HS-27A (cell line): ENCODE results near the gene RNF113B.

Source experiments
- DNase-seq: peaks from one replicate; pipeline ENCODE4 v3.0.0-alpha.2; 2012; ENCODE audit warnings: low read depth, missing footprints

RNF113B gene

DNA sequence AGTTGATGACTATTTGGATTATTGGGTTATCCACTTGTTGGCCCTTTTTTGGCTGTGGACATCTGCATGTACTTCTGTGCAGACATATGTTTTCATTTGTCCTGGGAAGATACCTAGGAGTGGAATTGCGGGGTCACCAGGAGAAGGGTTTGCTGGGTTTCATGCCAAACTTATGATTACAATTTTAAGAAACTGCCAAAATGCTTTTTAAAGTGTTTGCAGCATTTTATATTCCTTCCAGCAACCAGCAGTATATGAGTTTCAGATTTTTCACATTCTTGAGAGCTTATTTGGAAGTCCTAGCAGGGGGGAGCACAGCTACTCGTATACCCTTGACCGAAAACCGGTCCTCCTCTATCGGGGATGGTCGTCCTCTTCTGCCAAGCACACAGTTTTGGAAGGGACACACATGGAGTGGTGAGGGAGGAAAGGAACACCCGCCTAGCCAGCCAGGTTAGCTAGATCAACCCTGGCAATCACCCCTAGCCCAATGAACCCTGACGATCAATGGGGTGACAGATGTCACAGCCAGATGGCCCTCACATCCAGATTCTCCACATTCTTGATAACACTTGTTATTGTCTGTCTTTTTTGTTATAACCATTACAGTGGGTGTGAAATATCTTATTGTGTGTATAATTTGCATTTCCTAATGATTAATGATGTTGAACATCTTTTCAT lies 26.7 kb upstream of the RNF113B start:
- no peak for DNase-seq

- DNase-seq, result no peak
These were observed 24.9 kb upstream of the RNF113B start for GRCh38 chr13:98201984-98202383.

- DNase-seq, result no peak
These were observed 24.1 kb upstream of the RNF113B start for GRCh38 chr13:98201189-98201588.

DNA sequence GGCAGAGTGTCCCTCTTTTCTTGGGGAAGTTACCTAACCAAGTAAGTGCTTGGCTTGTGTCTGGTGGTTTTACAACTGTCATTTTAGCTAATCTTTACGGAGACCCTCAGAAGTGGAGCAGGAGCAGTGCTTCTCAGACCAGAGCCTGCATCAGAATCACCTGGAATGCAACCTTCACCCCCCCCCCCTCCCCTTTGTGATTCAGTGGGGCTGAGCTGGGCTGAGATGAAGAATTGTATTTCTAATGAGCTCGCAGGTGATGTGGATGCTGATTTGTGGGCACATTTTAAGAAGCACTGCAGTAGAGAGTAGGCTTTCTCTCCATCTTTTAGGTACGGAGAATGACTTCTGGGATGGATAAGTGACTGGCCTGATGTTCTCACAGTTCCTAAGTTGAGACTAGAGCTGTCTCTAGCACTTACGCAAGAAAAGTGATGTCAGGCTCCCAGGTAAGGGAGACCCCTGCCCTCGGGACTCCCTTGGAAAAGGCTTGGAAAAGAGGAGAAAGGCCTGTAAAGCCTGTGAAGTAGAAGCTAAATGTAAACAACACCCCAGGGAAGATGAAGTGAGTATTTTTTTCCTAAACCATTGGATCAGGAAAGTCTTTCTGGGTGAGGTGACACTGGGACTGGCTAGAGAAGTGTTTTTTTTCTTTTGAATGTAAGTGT lies 23.3 kb upstream of the RNF113B start:
- DNase-seq, result no peak

GRCh38 chr13:98199480-98199879 lies 22.4 kb upstream of the RNF113B start:
- DNase-seq, result no peak

DNA sequence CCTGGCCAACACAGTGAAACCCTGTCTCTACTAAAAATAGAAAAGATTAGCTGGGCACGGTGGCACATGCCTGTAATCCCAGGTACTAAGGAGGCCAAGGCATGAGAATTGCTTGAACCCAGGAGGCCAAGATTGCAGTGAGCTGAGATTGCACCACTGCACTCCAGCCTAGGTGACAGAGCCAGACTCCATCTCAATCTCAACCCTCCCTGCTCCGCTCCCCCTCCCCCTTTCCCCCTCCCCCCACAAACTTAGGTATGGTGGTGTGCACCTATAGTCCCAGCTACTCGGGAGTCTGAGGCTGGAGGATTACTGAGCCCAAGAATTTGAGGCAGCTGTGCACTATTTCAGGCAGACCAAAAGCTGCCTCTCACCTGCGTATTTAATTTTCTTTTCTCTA lies 21.6 kb upstream of the RNF113B start:
- DNase-seq, result no peak

- DNase-seq, result no peak
These were observed 18.2 kb upstream of the RNF113B start for GRCh38 chr13:98195054-98195791.

DNA sequence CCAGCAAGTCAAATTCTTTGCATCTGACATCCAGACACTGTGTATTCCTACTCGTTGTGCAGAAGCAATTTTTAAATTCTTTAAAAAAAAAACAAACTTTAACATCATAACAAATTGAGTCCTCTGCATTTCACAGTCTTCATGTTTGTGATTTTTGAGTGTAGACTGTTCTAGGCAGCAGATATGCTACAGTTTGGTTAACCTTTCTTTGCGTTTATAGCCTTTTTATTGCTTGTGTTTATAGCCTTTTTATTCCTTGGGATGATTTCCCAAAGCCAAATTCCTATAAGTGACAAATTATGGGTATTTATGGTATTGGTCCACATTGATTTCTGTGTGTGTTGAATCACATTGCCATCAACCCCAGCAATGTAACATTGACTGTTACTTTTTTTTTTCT lies 14.9 kb upstream of the RNF113B start:
- no peak for DNase-seq

GRCh38 chr13:98190889-98191444 lies 13.9 kb upstream of the RNF113B start:
- no peak for DNase-seq

- no peak for DNase-seq
These were observed 12.9 kb upstream of the RNF113B start for GRCh38 chr13:98189841-98190505.

DNA sequence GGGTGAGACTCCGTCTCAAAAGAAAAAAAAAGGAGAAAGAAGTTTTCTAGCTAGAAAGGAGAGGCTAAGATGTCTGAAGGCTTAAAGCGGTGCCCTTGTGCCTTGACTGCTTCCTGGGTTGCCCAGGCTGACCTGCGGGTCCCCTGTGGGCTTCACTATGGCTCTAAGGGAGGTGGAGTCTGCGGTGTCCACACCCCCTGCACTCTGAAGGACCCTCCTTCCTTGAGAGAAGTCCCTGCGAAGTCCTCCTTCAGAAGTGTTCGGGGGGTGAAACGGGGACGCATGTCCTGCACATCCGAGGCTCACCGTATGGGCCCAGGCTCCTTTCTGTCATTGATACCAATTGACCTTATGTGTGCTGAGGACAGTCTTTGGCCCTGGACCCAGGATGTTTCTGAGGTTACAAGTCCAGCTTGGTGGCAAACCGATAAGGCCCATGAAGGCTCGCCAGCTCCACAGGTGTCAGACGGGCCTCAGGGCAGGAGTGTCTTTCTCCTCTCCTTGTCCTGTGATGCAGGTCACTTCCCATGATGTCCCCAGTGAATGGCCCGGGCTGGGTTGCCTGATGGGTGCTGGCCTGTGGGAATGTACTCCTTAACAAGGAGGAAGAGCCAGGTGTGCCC lies 11.6 kb upstream of the RNF113B start:
- no peak for DNase-seq

GRCh38 chr13:98187965-98188261 lies 10.8 kb upstream of the RNF113B start:
- DNase-seq, result no peak

DNA sequence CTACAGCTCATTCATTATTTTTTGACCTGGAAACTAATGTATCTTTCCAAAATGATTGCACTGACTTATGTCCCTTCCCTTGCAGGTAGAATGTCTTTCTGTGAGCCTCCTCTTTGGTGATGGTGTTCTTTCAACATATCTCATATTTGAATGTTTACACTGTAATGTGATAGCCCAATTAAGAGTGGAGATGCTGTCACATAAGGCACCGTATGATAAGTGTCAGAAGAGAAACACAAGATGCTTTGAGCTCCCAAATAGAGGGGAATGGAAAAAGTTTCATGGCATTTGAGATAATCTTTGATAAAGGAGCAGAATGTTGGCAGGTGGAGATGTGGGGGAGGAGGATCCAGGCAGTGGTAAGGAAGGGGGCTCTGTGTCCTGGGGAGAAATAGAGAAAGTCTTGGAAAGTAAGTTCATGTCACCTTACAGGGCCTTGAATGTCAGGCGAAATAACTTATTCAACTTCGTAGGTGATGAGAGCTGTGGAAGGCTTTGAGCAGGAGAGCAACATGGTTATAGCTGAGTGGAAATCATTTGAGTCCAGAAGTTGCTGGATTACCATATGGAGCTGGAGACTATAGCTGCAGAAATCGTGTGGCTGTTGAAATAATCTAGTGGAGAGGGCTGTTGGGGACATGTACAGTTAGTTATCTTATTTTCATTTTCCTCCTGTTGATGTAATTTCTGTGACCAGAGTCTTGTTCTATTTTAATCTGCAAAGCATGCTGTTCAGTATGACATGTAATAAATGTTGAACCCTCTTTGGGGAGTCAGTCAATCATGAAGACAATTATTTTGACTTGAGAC lies 10.3 kb upstream of the RNF113B start:
- no peak for DNase-seq

DNA sequence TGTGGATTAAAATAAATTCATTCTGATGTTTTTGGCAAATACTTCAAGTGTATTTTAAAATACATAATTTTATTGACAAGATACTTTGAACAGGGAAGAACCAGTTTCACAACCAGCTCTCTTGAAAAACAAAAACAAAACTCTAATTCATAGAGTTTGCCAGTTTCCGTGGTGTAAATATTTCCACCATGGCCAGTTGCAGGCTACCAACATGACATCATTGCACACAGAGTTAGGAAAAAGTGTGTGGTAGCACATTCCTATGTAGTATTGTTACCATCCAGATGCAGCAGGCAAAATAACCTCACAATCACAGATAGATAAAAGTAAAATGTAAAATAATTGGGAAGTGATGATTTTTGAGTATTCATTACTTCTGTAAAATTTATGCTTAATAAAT lies 7.7 kb upstream of the RNF113B start:
- no peak for DNase-seq

DNA sequence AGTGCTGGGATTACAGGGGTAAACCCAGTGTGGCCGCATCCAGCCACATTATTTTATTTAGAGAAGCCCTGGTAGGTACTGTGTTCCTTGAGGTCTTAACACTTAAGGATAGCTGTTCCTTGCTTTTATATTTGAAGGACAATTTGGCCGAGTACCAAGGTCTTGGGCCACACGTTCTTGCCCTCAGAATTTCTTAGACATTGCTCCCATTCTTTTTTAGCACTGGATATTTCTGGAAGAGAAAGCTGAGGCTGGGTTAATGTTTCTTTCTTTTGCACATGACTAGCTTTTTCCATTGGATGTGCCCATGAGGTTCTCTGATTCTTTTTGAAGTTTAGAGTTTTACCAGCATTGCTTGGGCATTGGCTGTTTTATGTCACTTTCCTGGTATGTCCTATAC lies 5.5 kb upstream of the RNF113B start:
- DNase-seq, result no peak

DNA sequence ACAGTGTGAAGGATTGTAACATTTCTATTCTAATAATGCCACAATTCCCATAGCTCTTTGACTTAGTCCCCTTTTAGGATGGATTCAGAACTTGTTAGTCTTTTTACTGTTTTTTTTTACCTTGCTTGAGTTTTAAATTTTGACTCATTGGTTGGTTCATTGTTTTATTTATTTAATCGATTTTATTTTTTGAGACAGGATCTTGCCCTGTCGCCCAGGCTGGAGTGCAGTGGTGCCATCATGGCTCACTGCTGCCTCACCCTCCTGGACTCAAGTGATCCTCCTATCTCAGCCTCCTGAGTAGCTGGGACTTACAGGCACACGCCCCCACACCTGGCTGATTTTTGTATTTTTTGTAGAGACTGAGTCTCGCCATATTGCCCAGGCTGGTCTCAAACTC lies 5.1 kb upstream of the RNF113B start:
- no peak for DNase-seq

DNA sequence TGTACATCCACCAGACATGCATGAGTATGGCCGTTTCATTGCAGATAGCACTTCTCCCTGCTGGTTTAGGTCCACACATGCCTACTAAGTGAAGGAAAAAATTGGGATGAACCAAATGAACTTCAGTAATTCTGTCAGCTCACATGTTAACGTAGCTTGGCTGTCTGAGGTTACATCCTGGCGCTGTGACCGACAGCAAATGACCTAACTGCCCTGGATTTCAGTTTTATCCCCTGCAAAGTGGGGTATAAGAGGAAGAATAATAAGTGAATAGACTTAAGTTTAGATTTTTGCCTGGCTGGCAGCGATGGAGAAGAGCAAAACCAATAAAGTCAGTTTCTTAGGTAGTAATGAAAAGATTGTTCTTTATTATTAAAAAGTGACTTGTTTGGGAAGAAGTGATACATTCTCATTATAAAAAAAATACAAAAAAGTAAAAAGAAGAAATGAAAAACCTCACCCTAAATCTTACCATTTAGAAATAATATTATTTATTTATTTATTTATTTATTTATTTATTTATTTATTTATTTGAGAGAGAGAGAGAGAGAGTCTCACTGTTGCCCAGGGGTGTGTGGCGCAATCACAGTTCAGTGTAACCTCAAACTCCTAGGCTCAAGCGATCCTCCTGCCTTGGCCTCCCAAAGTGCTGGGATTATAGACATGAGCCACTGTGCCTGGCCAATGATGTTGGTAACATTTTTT lies 4.2 kb upstream of the RNF113B start:
- no peak for DNase-seq

- DNase-seq, result no peak
These were observed 3.0 kb upstream of the RNF113B start for GRCh38 chr13:98180092-98180491.

- DNase-seq, result no peak
These were observed 1.2 kb downstream of the RNF113B start for GRCh38 chr13:98175823-98176222.

DNA sequence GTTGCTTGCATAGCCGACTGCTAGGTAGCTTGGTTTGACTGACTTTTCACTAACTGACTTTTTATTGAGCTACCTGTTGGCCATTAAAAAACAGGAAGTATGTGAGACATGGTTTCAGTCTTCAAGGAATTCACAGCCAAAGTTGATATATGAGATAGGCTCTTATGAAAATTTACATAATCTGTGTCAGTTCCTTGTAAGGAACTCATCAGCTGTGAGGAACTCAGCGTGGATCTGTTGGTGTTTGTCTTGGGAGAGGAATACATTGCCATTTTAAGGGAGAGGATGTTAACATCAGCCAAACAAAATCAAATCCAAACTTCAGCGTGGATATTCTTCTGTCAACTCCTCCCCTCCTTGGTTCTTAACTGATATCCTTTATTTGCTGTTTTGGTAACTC lies 2.0 kb downstream of the RNF113B start:
- no peak for DNase-seq

- no peak for DNase-seq
These were observed 2.8 kb downstream of the RNF113B start for GRCh38 chr13:98174307-98174706.
